DOHH2 (cell line): ENCODE measurements around the gene FAM118B.

Source experiments
- EZH2phosphoT487 ChIP-seq: fragments of 200-600 bp; sonication (generic); IDR thresholded peaks from 2 replicates; pipeline ENCODE4 v1.6.1; 2017; ENCODE audit warnings: borderline replicate concordance, mild to moderate bottlenecking, antibody characterized with exemption, low read length, moderate library complexity, mixed read lengths
- TF ChIP-seq, protein P1 (sequence below): fragments of 200-600 bp; sonication (generic); IDR thresholded peaks from one replicate; pipeline ENCODE4 v1.5.1; 2014; ENCODE audit warnings: antibody characterized with exemption, mild to moderate bottlenecking, low read depth, low read length; ENCODE audit not compliant: poor library complexity, severe bottlenecking

- TF ChIP-seq, protein P1, sequence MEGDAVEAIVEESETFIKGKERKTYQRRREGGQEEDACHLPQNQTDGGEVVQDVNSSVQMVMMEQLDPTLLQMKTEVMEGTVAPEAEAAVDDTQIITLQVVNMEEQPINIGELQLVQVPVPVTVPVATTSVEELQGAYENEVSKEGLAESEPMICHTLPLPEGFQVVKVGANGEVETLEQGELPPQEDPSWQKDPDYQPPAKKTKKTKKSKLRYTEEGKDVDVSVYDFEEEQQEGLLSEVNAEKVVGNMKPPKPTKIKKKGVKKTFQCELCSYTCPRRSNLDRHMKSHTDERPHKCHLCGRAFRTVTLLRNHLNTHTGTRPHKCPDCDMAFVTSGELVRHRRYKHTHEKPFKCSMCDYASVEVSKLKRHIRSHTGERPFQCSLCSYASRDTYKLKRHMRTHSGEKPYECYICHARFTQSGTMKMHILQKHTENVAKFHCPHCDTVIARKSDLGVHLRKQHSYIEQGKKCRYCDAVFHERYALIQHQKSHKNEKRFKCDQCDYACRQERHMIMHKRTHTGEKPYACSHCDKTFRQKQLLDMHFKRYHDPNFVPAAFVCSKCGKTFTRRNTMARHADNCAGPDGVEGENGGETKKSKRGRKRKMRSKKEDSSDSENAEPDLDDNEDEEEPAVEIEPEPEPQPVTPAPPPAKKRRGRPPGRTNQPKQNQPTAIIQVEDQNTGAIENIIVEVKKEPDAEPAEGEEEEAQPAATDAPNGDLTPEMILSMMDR, result no peak
- TF ChIP-seq EZH2phosphoT487, result no peak
Observed at GRCh38 chr11:126308271-126308671, 96.7 kb downstream of the FAM118B start.
